ENCODE results near the gene SELENOK.

Gene SELENOK

DNA sequence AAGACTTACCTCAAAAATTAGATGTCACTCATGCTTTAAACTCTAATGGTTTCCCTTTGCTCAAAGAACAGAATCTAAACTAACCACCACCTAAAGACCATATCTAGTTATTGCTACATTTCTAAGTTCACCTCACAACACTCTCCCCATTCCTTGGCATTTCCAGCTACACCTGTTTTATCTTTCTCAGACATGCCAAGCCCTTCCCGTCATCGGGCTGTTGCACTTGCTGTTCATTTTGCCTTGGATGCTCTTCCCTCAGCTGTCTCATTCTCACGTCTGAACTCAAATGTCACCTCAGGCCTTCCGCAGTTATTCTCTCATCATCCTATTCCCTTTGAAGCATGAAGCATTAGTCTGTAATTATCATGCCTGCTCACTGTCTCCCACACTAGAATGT is 8.7 kb downstream of the SELENOK start:
- DNase-seq: no peak

- DNase-seq: peak; percentile 79
These were observed 9.7 kb downstream of the SELENOK start, which contains the start of gene ACTR8 for GRCh38 chr3:53881691-53882593. Gene ACTR8 (minus strand): TSS chr3:53882152. CDS start chr3:53882101, 51 bp downstream.

- DNase-seq: no peak
These were observed 11.0 kb downstream of the SELENOK start for GRCh38 chr3:53880396-53881345.

DNA sequence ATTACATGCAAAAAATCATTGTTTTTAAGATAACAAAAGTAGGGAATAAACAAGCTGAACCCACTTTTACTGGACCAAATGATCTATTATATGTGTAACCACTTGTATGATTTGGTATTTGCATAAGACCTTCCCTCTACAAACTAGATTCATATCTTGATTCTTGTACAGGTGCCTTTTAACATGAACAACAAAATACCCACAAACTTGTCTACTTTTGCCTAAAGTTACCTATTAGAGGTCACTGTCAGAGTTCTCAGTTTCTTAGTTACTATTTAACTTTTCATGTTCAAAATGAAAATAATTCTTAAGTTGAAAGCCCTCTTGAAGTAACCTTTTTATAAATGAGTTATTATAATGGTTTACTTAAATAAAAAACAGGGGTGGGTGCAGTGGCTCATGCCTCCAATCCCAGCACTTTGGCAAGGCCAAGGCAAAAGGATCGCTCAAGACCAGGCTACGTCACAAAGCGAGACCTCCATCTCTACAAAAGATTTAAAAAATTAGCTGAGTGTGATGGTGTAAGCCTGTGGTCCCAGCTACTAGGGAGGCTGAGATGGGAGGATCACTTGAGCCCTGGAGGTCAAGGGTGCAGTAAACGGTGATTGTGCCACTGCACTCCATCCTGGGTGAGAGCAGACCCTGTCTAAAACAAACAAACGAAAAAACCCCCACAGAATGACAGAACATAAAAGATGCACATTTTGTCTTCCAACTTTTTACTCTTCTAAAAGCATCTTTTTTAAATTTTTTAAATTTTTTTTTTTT is 25.7 kb downstream of the SELENOK start:
- DNase-seq: no peak

DNA sequence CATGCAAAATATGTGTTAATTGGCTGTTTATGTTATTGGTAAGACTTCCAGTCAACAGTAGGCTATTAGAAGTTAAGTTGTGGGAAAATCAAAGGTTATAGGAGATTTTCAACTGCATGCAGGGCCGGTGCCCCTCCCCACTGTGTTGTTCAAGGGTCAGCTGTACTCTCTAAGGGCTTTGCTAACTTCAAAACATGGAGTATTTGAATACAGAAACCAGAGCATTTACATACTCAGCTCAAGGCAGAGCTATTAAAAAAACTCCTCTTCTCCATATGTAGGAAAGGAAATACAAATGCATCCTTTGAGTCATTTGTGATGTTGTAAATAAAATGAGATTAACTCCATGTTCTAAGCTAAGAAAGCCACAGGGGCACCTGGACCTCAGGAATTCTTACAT is 28.5 kb downstream of the SELENOK start:
- no peak for DNase-seq

GRCh38 chr3:53862241-53862640 is 29.4 kb downstream of the SELENOK start:
- no peak for DNase-seq

- DNase-seq: no peak
These were observed 31.5 kb downstream of the SELENOK start for GRCh38 chr3:53860196-53860595.

- DNase-seq: no peak
These were observed 32.5 kb downstream of the SELENOK start for GRCh38 chr3:53859178-53859577.

DNA sequence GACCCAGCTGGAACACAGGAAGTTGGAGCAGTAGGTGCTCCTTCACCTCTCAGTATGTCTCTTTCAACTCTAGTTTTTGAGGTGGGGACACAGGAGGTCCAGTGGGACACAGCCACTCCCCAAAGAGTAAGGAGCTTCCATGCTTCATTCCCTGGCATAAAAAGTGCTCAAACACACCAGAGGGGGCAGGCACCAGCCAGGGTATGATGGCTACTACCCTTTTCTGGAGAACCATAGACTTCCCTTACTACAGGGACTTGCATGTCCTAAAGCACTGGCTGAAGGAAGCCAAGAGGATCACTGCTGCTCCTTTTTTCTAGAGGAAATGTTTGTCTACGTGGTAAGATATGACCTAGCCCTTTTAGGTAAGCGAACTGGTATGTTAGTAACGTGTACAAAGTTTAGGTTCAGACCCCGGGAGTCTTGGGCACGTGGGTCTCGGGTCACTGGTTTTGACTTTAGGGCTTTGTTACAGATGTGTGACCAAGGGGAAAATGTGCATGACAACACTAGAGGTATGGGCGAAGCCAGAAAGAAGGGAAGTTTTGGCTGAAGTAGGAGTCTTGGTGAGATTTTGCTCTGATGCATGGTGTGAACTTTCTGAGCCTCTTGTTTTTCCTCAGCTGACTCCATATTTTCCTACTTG is 33.4 kb downstream of the SELENOK start:
- DNase-seq: no peak

GRCh38 chr3:53856964-53857363 is 34.7 kb downstream of the SELENOK start:
- no peak for DNase-seq

DNA sequence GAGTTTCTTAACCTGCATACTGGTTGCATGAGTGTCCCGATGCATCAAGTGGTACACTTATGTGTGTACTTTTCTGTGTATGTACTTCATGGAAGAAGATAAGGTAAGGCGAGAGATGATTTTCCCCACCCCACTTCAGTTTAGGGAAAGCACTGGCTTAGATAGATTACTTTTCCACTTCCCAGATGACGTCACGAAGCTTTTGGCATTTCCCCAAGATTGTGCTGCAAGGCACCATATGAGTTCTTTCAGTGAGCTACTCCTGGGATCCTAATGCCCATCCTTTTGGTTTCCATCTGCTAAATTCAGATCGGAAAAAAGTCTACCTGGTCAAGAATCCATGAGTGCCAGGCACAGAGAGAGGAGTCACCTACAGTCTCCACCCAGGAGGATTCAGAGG is 40.8 kb downstream of the SELENOK start:
- DNase-seq: no peak

GRCh38 chr3:53849916-53850315 is 41.7 kb downstream of the SELENOK start:
- DNase-seq: no peak

- DNase-seq: no peak
These were observed 44.9 kb downstream of the SELENOK start for GRCh38 chr3:53846851-53847155.

- no peak for DNase-seq
These were observed 45.4 kb downstream of the SELENOK start, which contains the start of the genes CHDH and IL17RB for GRCh38 chr3:53846134-53846850. Gene CHDH (minus strand): TSS chr3:53846419. CDS start chr3:53824008, 22,411 bp downstream. Gene IL17RB (plus strand): TSS chr3:53846568. CDS start chr3:53846589, 21 bp downstream.

DNA sequence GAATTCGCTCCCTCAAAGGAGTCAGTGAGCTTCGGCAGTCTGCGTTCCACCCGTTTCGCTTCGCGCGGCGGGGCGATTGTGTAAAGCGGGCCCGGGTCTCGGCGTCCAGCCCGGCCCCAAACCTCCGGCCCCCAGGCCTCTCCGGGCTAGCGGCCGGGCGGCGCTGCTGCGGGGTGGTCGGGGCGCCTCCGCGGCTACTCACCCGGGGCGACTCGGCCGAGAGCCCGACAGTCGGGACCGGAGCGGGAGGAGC is 45.9 kb downstream of the SELENOK start:
- DNase-seq: no peak

GRCh38 chr3:53845103-53845880 is 46.4 kb downstream of the SELENOK start:
- no peak for DNase-seq

DNA sequence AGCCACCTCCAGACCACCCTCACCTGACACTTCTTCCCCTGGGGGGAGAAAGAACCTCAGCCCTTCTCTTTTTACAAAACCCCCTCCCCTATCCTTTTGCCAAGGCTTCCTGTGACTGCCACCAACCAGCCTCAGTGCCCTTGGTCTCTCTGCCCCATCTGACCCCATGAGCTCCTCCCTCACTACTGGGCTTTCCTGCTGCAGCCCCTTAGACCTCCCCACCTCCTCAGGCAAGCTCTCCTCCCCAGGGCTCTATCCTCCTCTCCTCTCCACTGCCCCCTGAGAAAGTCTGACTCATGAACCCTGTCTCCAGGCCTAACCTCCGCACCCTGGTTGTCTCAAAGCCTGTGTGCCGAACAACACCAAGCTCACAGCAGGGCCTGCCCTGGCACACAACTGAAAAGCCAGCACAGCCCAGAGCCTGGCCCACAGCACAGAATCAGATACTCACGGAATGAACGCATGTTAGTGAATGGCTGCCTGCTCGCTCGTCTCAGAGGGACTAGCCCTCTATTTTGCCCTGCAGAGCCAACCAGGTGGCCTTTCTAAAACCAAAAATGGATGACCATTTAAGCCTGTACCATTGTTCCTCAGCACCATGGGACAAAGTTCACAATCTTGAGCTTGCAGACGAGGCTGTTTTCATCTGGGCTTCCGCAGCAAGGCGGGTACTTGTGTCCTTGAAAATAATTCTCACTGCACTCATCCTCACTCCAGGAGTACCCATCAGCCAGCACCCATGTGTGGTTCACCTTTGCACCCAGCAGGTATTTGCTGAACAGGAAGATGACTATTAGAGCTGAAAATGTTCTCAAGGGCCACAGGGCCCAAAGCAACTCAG is 47.2 kb downstream of the SELENOK start:
- DNase-seq: no peak

GRCh38 chr3:53843195-53844177 is 48.2 kb downstream of the SELENOK start:
- DNase-seq: no peak
